C4-2B (cell line): Measurements from ENCODE around the gene GALNT17.

ENCODE experiments used
- ZFX ChIP-seq: fragments of 450-650 bp; IDR thresholded peaks from 2 replicates; pipeline ENCODE4 v1.6.1; 2017
- TF ChIP-seq, protein P1 (sequence below): fragments of 450-650 bp; conservative IDR thresholded peaks from 2 replicates; pipeline ENCODE4 v1.5.1; 2017; ENCODE audit warnings: mild to moderate bottlenecking

DNA sequence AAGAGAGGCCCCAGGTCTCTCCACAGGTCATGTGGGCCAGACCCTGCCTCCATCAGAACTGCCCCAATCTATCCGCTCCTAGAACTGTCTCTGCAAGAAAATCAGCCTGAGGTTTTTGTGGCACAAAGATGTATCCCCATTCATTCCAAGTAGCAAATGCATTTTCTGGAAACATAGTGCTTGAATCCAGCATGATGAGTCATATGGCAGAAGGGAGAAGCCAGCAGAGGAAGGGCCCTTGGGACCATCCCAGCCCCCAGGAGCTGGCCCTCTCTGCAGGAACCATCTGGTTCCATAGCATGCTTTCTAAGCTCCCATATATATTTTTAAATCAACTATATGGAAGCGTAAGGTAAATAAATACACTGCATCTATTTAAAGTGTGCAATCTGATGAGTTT lies 563.2 kb downstream of the GALNT17 start:
- TF ChIP-seq, protein P1, sequence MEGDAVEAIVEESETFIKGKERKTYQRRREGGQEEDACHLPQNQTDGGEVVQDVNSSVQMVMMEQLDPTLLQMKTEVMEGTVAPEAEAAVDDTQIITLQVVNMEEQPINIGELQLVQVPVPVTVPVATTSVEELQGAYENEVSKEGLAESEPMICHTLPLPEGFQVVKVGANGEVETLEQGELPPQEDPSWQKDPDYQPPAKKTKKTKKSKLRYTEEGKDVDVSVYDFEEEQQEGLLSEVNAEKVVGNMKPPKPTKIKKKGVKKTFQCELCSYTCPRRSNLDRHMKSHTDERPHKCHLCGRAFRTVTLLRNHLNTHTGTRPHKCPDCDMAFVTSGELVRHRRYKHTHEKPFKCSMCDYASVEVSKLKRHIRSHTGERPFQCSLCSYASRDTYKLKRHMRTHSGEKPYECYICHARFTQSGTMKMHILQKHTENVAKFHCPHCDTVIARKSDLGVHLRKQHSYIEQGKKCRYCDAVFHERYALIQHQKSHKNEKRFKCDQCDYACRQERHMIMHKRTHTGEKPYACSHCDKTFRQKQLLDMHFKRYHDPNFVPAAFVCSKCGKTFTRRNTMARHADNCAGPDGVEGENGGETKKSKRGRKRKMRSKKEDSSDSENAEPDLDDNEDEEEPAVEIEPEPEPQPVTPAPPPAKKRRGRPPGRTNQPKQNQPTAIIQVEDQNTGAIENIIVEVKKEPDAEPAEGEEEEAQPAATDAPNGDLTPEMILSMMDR: no peak
- TF ChIP-seq ZFX: no peak
